Ovary (tissue), 9 donors: ENCODE data around the gene ARHGAP28. TPM values are rescaled to one million over a fixed set of nuclear protein-coding genes. Genes with fewer than 3 reads are reported as not detected.
A peak's percentile ranks its signal among the peaks of the same experiment; 100 is the strongest.

ENCODE experiments used
- DNase-seq, 5 donors: peaks; one replicate each; pipeline ENCODE4 v3.0.0-alpha.2; 2019 to 2020
- H3K27ac ChIP-seq, 2 donors: fragments of 200-600 bp; one replicate each; pipeline versions ENCODE4 v1.5.1 to v1.8.0; 2019 to 2022
- H3K27me3 ChIP-seq: fragments of 200-600 bp; one replicate; pipeline ENCODE4 v1.8.0; 2022
- H3K36me3 ChIP-seq: fragments of 200-600 bp; sonication (generic); one replicate; pipeline ENCODE4 v1.5.1; 2019
- H3K4me1 ChIP-seq: one replicate; pipeline ENCODE4 v1.8.1; 2013; ENCODE audit warnings: mild to moderate bottlenecking, moderate library complexity; ENCODE audit not compliant: insufficient read depth
- H3K4me3 ChIP-seq: fragments of 200-600 bp; sonication (generic); one replicate; pipeline ENCODE4 v1.5.1; 2017
- H3K9me3 ChIP-seq, 2 donors: fragments of 200-600 bp in 1 of 2; sonication (generic) in 1 of 2; one replicate each; pipeline versions ENCODE4 v1.5.1 to v1.8.1; 2013 to 2019; ENCODE audit warnings: mild to moderate bottlenecking in 1 of 2, moderate library complexity in 1 of 2
- EP300 ChIP-seq: sonication (generic); formaldehyde crosslinking; IDR thresholded peaks from one replicate; pipeline ENCODE4 v1.6.1; 2017; ENCODE audit warnings: antibody characterized with exemption
- POLR2A ChIP-seq: fragments of 450-650 bp; IDR thresholded peaks from one replicate; pipeline ENCODE4 v1.6.1; 2017; ENCODE audit warnings: antibody characterized with exemption, mild to moderate bottlenecking, moderate library complexity
- WGBS, 3 donors: extraction: QIAGEN DNeasy Blood & Tissue Kit in 1 of 3; methylation state at CpG; one replicate each; pipeline versions ENCODE4 v1.1.5 to v1.1.7; 2013 to 2017; 5-methylcytosine and 5-hydroxymethylcytosine counted together
- intact Hi-C, 4 donors: fragments of 100-400 bp; cut with DNase I; formaldehyde crosslinking; loops; one replicate each; pipeline versions ENCODE4 v1.11.0 to v1.15.1; 2022 to 2023
- polyA plus RNA-seq, 2 donors: library from polyadenylated mRNA; stranded (reverse); fragments of 200-250 nt in 1 of 2; fragments of 350-450 nt in 1 of 2; fragmentation: Illumina TruSeq in 1 of 2; extraction: RNeasy Lipid Tissue Mini Kit (QIAGEN cat#74804) in 1 of 2; gene quantifications; one replicate each; pipeline ENCODE4 v1.2.3, GENCODE V29; 2013 to 2014
- total RNA-seq, 7 donors: library from RNA; depleted of rRNA in 2 of 7; stranded (reverse); fragments of >200 nt in 2 of 7; fragmentation: NEBNext Ultra II Directional in 3 of 7; extraction: Animal tissue kit (Norgen Biotek cat#: 25700) in 3 of 7; gene quantifications; one replicate each; pipeline versions ENCODE4 v1.1.0 to v1.2.4, GENCODE V29; 2016 to 2023
- TF ChIP-seq, protein P1 (sequence below), 3 donors: fragments of 450-650 bp in 2 of 3; fragments of 200-600 bp in 1 of 3; IDR thresholded peaks; one replicate each; pipeline versions ENCODE4 v1.5.1 to v1.8.0; 2016 to 2022; ENCODE audit warnings: antibody characterized with exemption in 3 of 3, mild to moderate bottlenecking in 1 of 3
- donor health status: DM: no; HTN: no; CAD: no; lungs with moderate emphysema.
- donor health status: DM: no; HTN: no; CAD: no.
- donor health status: Bipolar disorder and iron deficiency.
- donor health status: DM: yes; HTN: yes; CAD: no.
- donor health status: DM: no; HTN: no; CAD: no.
- donor health status: DM: yes; HTN: yes; CAD: no.

ARHGAP28 gene
- total and polyA plus RNA-seq, 9 donors = 5.9 to 28.7 (median 16.9) TPM

DNA sequence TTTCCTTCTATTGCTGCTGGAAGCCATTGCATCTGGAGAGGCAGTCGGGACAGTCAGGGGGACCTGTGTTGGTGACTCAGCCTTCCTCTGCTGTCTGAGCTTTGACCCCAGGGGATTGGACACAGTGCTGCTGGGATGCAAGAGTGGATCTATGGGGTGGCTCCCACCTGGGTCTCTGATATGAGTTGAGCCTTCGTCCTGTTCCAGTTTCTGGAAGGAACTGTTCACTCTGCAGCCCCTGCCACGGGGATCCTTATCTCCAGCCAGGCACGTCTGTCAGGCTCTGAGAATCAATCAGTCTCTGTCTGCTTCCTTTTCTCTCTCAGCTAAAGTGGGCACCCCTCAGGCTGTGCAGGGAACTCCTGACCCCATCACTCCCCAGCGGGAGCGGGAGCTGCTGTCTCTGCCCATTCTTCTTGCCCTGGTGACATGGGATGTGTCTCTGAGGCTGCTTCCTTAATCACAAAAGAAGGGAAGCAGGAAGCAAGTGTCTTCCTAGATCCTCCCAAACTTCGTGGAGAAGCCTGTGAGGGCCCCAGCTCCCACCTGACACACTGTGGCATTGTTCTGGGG is 51.7 kb downstream of the ARHGAP28 start:
- Histone ChIP-seq H3K4me3 (no peak overlapping the region), H3K27ac (peak overlapping the region in 1 of 2 donors; percentile 70), H3K4me1 (peaks cover 23% of the 10 kb centered on the region), H3K27me3 (no peaks in the 10 kb centered on the region), H3K9me3 (no peaks in the 10 kb centered on the region), H3K36me3 (no peaks in the 10 kb centered on the region)
- DNase-seq = peak in 3 of 5 donors; percentile 35 to 38 (median 37)
- TF ChIP-seq EP300 (no peak), POLR2A (no peak)
- TF ChIP-seq, protein P1, sequence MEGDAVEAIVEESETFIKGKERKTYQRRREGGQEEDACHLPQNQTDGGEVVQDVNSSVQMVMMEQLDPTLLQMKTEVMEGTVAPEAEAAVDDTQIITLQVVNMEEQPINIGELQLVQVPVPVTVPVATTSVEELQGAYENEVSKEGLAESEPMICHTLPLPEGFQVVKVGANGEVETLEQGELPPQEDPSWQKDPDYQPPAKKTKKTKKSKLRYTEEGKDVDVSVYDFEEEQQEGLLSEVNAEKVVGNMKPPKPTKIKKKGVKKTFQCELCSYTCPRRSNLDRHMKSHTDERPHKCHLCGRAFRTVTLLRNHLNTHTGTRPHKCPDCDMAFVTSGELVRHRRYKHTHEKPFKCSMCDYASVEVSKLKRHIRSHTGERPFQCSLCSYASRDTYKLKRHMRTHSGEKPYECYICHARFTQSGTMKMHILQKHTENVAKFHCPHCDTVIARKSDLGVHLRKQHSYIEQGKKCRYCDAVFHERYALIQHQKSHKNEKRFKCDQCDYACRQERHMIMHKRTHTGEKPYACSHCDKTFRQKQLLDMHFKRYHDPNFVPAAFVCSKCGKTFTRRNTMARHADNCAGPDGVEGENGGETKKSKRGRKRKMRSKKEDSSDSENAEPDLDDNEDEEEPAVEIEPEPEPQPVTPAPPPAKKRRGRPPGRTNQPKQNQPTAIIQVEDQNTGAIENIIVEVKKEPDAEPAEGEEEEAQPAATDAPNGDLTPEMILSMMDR (IDR thresholded peaks at IDR 0.05) = no peak
- intact Hi-C loops = no loop called here
- WGBS, 3 donors = 15 to 18% (median 17%) methylated on average over 7 of the region's 7 CpGs

DNA sequence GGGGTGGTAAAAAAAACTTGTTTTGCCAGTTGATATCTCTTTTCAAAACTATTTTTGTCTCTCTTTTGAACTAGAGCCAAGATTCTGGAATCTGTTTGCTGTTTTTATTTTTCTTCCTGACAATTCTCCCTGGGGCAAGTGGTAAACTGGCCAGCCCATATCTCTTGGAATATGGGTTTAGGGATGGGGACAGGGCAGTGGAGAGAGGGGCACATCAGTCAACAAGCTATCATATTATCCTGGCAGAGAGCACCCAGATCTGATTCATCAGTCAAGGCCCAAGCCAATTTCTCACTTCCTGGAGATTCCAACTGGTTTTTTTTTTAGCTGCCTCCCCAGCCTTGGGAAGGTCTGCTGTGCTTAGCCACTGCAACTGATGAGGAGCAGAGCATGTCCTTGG is 52.3 kb downstream of the ARHGAP28 start:
- Histone ChIP-seq H3K4me3 (no peak overlapping the region), H3K27me3 (no peaks in the 10 kb centered on the region), H3K27ac (peak overlapping the region in 1 of 2 donors; percentile 70), H3K36me3 (no peaks in the 10 kb centered on the region), H3K9me3 (no peaks in the 10 kb centered on the region), H3K4me1 (peaks cover 21% of the 10 kb centered on the region)
- intact Hi-C loops = no loop called here
- TF ChIP-seq POLR2A = no peak
- no peak for TF ChIP-seq EP300
- TF ChIP-seq, protein P1 (IDR thresholded peaks at IDR 0.05) = no peak
- peak in 2 of 5 donors; percentile 40 to 42 for DNase-seq

DNA sequence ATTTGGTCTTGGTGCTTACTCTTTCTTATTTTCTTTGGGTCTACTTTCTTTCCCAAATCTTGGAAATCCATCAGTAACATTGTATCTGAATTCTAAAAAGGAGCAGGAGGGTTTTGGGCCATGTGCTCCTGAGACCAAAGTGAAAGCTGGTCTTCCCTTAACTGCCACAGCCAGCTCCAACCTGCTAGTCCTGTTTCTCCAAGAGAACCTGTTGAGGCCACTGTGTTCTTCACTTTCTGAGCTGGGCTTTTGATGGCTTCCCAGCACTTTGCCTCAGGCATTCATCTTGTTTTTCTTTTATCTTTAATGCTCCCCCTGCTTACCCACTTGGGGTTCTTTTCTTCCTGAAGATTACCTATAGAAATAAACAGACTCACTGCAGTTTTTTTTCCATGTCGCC is 53.3 kb downstream of the ARHGAP28 start:
- TF ChIP-seq POLR2A (no peak), EP300 (no peak)
- TF ChIP-seq, protein P1 (IDR thresholded peaks at IDR 0.05) = no peak
- DNase-seq = no peak
- Histone ChIP-seq H3K4me1 (peaks cover 21% of the 10 kb centered on the region), H3K9me3 (no peaks in the 10 kb centered on the region), H3K36me3 (no peaks in the 10 kb centered on the region), H3K27me3 (no peaks in the 10 kb centered on the region), H3K27ac (no peak overlapping the region), H3K4me3 (no peak overlapping the region)
- WGBS, 3 donors = 96 to 100% (median 96%) methylated on average over 1 of the region's 1 CpG
- intact Hi-C loops = no loop called here

DNA sequence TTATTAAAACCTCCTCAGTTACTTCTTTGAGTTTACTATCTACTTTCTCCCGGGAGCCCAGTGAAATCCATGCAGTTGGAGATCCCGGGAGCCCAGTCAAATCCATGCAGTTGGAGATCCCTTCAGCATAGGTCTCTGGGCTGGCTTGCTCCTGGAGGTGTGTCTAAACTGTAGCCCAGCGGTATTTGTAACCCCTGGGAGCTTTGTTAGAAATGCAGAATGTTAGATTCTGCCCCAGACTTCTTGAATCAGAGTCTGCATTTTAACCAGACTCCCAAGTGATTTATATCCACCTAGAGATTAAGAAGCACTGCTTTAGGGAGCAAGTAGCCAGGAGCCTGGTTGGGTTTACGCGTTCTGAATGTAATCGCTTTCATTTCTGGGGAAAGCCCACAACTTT is 54.5 kb downstream of the ARHGAP28 start:
- H3K27ac ChIP-seq = peak overlapping the region in 1 of 2 donors; percentile 3
- intact Hi-C loops = no loop called here
- H3K4me3 ChIP-seq = no peak overlapping the region

More for the DNA sequence above, 54.5 kb downstream of the ARHGAP28 start:
- H3K36me3 ChIP-seq = no peaks in the 10 kb centered on the region
- no peaks in the 10 kb centered on the region for H3K9me3 ChIP-seq
- no peak for DNase-seq
- WGBS, 3 donors = 41 to 80% (median 64%) methylated on average over 6 of the region's 6 CpGs
- TF ChIP-seq EP300 = no peak
- TF ChIP-seq, protein P1 (IDR thresholded peaks at IDR 0.05) = no peak
- no peaks in the 10 kb centered on the region for H3K27me3 ChIP-seq
- H3K4me1 ChIP-seq = peaks cover 21% of the 10 kb centered on the region
